Hepatocyte (in vitro differentiated cells): ENCODE data around the gene SSTR3. TPM values are rescaled to one million over a fixed set of nuclear protein-coding genes. Genes with fewer than 3 reads are reported as not detected.

Experiments used
- DNase-seq: peaks from one replicate; pipeline ENCODE4 v3.0.0-alpha.2; 2016; ENCODE audit warnings: low spot score
- H2AFZ ChIP-seq: fragments of 200-600 bp; sonication (generic); 2 replicates; pipeline ENCODE4 v1.6.0; 2016; ENCODE audit warnings: antibody characterized with exemption, mild to moderate bottlenecking
- H3K27ac ChIP-seq: fragments of 200-600 bp; sonication (generic); 2 replicates; pipeline ENCODE4 v1.5.1; 2016; ENCODE audit warnings: mild to moderate bottlenecking
- H3K27me3 ChIP-seq: fragments of 200-600 bp; sonication (generic); 2 replicates; pipeline ENCODE4 v1.6.1; 2016
- H3K36me3 ChIP-seq: fragments of 200-600 bp; sonication (generic); replicated peaks from 2 replicates; pipeline ENCODE4 v1.5.1; 2016; ENCODE audit warnings: low read depth; ENCODE audit not compliant: insufficient read depth
- H3K4me1 ChIP-seq: fragments of 200-600 bp; sonication (generic); 2 replicates; pipeline ENCODE4 v1.5.1; 2016; ENCODE audit warnings: mild to moderate bottlenecking, moderate library complexity; ENCODE audit not compliant: insufficient read depth
- H3K4me2 ChIP-seq: fragments of 200-600 bp; sonication (generic); 2 replicates; pipeline ENCODE4 v1.6.0; 2016
- H3K4me3 ChIP-seq: fragments of 200-600 bp; sonication (generic); 2 replicates; pipeline ENCODE4 v1.5.1; 2016; ENCODE audit warnings: mild to moderate bottlenecking
- H3K79me2 ChIP-seq: fragments of 200-600 bp; sonication (generic); 2 replicates; pipeline ENCODE4 v1.6.0; 2017; ENCODE audit warnings: mild to moderate bottlenecking
- H3K9me2 ChIP-seq: fragments of 200-600 bp; sonication (generic); replicated peaks from 2 replicates; pipeline ENCODE4 v1.6.0; 2017; ENCODE audit warnings: mild to moderate bottlenecking; ENCODE audit not compliant: insufficient read depth
- H3K9me3 ChIP-seq: fragments of 200-600 bp; sonication (generic); 2 replicates; pipeline ENCODE4 v1.5.1; 2016; ENCODE audit warnings: low read depth, mild to moderate bottlenecking
- H4K20me1 ChIP-seq: fragments of 200-600 bp; sonication (generic); 2 replicates; pipeline ENCODE4 v1.6.0; 2016; ENCODE audit warnings: mild to moderate bottlenecking; ENCODE audit not compliant: insufficient read depth, poor library complexity, severe bottlenecking
- CTCF ChIP-seq: fragments of 200-600 bp; sonication (generic); IDR thresholded peaks from 2 replicates; pipeline ENCODE4 v1.5.1; 2016; ENCODE audit warnings: antibody characterized with exemption, mild to moderate bottlenecking; ENCODE audit not compliant: poor library complexity
- EZH2 ChIP-seq: fragments of 200-600 bp; sonication (generic); IDR thresholded peaks from 2 replicates; pipeline ENCODE4 v1.6.1; 2016; ENCODE audit warnings: antibody characterized with exemption, mild to moderate bottlenecking, borderline replicate concordance
- EZH2phosphoT487 ChIP-seq: fragments of 200-600 bp; sonication (generic); IDR thresholded peaks from one replicate; pipeline ENCODE4 v1.6.1; 2018; ENCODE audit warnings: antibody characterized with exemption, mild to moderate bottlenecking, low read depth, moderate library complexity; ENCODE audit not compliant: unreplicated experiment, severe bottlenecking
- WGBS: methylation state at CpG from one replicate; pipeline ENCODE4 v1.1.6; 2016; ENCODE audit warnings: low lambda C conversion rate; ENCODE audit errors: missing lambda C conversion rate; 5-methylcytosine and 5-hydroxymethylcytosine counted together
- polyA plus RNA-seq: library from polyadenylated mRNA; unstranded; fragments of >200 nt; fragmentation: Nextera tagmentation; extraction: Ambion mirVana; gene quantifications from 2 replicates; pipeline ENCODE4 v1.2.1, GENCODE V29; 2016
- total RNA-seq: library from RNA; depleted of rRNA; stranded (reverse); fragments of >200 nt; gene quantifications from 2 replicates; pipeline ENCODE4 v1.2.3, GENCODE V29; 2014

The SSTR3 gene
- total and polyA plus RNA-seq, 2 experiments from 2014 or later = 0.47 to 2.8 TPM

GRCh38 chr22:37232140-37232998, 20.1 kb upstream of the SSTR3 start:
- Histone ChIP-seq H3K27me3 (no peaks in the 10 kb centered on the region), H3K27ac (no peak overlapping the region), H3K4me1 (peaks cover 16% of the 10 kb centered on the region), H3K79me2 (no peaks in the 10 kb centered on the region), H3K9me2 (no peaks in the 10 kb centered on the region), H3K9me3 (no peaks in the 10 kb centered on the region), H3K36me3 (no peaks in the 10 kb centered on the region), H4K20me1 (no peaks in the 10 kb centered on the region), H3K4me3 (no peak overlapping the region), H3K4me2 (no peak overlapping the region), H2AFZ (no peak overlapping the region)
- TF ChIP-seq EZH2phosphoT487 = no peak
- 88% methylated on average over 15 of the region's 15 CpGs for WGBS
- no peak for DNase-seq

- Histone ChIP-seq H2AFZ (no peak overlapping the region), H3K4me3 (no peak overlapping the region), H3K4me2 (no peak overlapping the region), H3K9me3 (no peaks in the 10 kb centered on the region), H3K36me3 (no peaks in the 10 kb centered on the region), H3K27me3 (no peaks in the 10 kb centered on the region), H3K79me2 (no peaks in the 10 kb centered on the region), H3K27ac (no peak overlapping the region), H4K20me1 (no peaks in the 10 kb centered on the region), H3K9me2 (no peaks in the 10 kb centered on the region), H3K4me1 (peaks cover 16% of the 10 kb centered on the region)
- no peak for DNase-seq
- 87% methylated on average over 19 of the region's 21 CpGs for WGBS
- TF ChIP-seq EZH2 = no peak
- TF ChIP-seq CTCF = no peak
- no peak for TF ChIP-seq EZH2phosphoT487
Observed at GRCh38 chr22:37231406-37232139, 19.3 kb upstream of the SSTR3 start.

GRCh38 chr22:37230673-37231405, 18.6 kb upstream of the SSTR3 start:
- Histone ChIP-seq H3K36me3 (no peaks in the 10 kb centered on the region), H3K79me2 (no peaks in the 10 kb centered on the region), H4K20me1 (no peaks in the 10 kb centered on the region), H3K9me2 (no peaks in the 10 kb centered on the region), H3K4me3 (no peak overlapping the region), H2AFZ (no peak overlapping the region), H3K4me1 (peaks cover 16% of the 10 kb centered on the region), H3K27ac (no peak overlapping the region), H3K27me3 (no peaks in the 10 kb centered on the region), H3K9me3 (no peaks in the 10 kb centered on the region), H3K4me2 (no peak overlapping the region)
- no peak for TF ChIP-seq CTCF
- TF ChIP-seq EZH2 = no peak
- TF ChIP-seq EZH2phosphoT487 = no peak
- DNase-seq = no peak
- WGBS = 84% methylated on average over 14 of the region's 14 CpGs
